IMR-90 (cell line): Measurements from ENCODE around the gene MSH2. TPM values are rescaled to one million over a fixed set of nuclear protein-coding genes. Genes with fewer than 3 reads are reported as not detected.

ENCODE experiments used
- ATAC-seq: fragments of 200-7000 bp; cut with Tn5 transposase; 2 replicates; pipeline ENCODE4 v1.9.1; 2020; ENCODE audit warnings: low read depth, mild to moderate bottlenecking, moderate library complexity
- BruUV-seq: library from RNA; stranded (reverse); fragments of 400-500 nt; replicated peaks from 2 replicates; lab custom pipeline; 2021; lab: Mats Ljungman, UMichigan
- CTCF ChIA-PET: fragments of 300-600 bp; formaldehyde crosslinking; extraction: SDS; loops from one replicate; lab custom pipeline; 2021; ENCODE audit warnings: antibody characterized with exemption; lab: Yijun Ruan, JAX
- POLR2A ChIA-PET: fragments of 300-600 bp; sonication (Branson Sonifier 250); formaldehyde crosslinking; loops from one replicate; lab custom pipeline; 2022; ENCODE audit warnings: antibody characterized with exemption; ENCODE audit not compliant: unreplicated experiment; lab: Charles Lee
- DNase-seq: peaks from one replicate; pipeline ENCODE4 v3.0.0; 2013
- H2AFZ ChIP-seq: replicated peaks from 2 replicates; pipeline ENCODE3; 2013; ENCODE audit warnings: low read length, mild to moderate bottlenecking; ENCODE audit not compliant: poor library complexity
- H2AK5ac ChIP-seq: 2 replicates; pipeline ENCODE4 v1.6.1; 2013; ENCODE audit warnings: low read depth, low read length, inconsistent platforms
- H2AK9ac ChIP-seq: replicated peaks from 2 replicates; pipeline ENCODE3; 2013; ENCODE audit warnings: mild to moderate bottlenecking, low read depth, low read length, moderate library complexity; ENCODE audit not compliant: poor library complexity
- H2BK120ac ChIP-seq: 2 replicates; pipeline ENCODE4 v1.6.1; 2013; ENCODE audit warnings: low read depth, low read length, inconsistent platforms
- H2BK15ac ChIP-seq: 3 replicates; pipeline ENCODE4 v1.6.1; 2013; ENCODE audit warnings: low read depth, low read length, inconsistent platforms
- H2BK20ac ChIP-seq: 2 replicates; pipeline ENCODE4 v1.6.1; 2013; ENCODE audit warnings: low read depth, mild to moderate bottlenecking, inconsistent platforms, low read length, moderate library complexity
- H2BK5ac ChIP-seq: 2 replicates; pipeline ENCODE4 v1.6.1; 2013; ENCODE audit warnings: mild to moderate bottlenecking, low read depth, low read length, inconsistent platforms; ENCODE audit not compliant: poor library complexity, severe bottlenecking
- H3K14ac ChIP-seq: replicated peaks from 2 replicates; pipeline ENCODE4 v1.6.1; 2013; ENCODE audit warnings: low read depth, low read length, inconsistent platforms
- H3K18ac ChIP-seq: 2 replicates; pipeline ENCODE4 v1.6.1; 2013; ENCODE audit warnings: low read depth, low read length, control low read depth
- H3K23ac ChIP-seq: 2 replicates; pipeline ENCODE4 v1.6.1; 2013; ENCODE audit warnings: low read depth, low read length, inconsistent platforms
- H3K27ac ChIP-seq: 2 replicates; pipeline ENCODE4 v1.5.1; 2013; ENCODE audit warnings: mild to moderate bottlenecking, control low read depth, low read length; ENCODE audit not compliant: insufficient read depth
- H3K27me3 ChIP-seq: 2 replicates; pipeline ENCODE4 v1.6.1; 2013; ENCODE audit warnings: low read length; ENCODE audit not compliant: control insufficient read depth, insufficient read depth
- H3K36me3 ChIP-seq: 2 replicates; pipeline ENCODE4 v1.6.1; 2013; ENCODE audit warnings: low read length, mixed read lengths; ENCODE audit not compliant: control insufficient read depth, insufficient read depth
- H3K4ac ChIP-seq: 2 replicates; pipeline ENCODE4 v1.6.1; 2013; ENCODE audit warnings: low read depth, low read length, inconsistent platforms
- H3K4me1 ChIP-seq: 2 replicates; pipeline ENCODE4 v1.6.1; 2013; ENCODE audit warnings: low read length, mixed read lengths; ENCODE audit not compliant: control insufficient read depth, insufficient read depth
- H3K4me2 ChIP-seq: 2 replicates; pipeline ENCODE4 v1.6.1; 2013; ENCODE audit warnings: low read depth, mild to moderate bottlenecking, control low read depth, low read length, moderate library complexity
- H3K4me3 ChIP-seq: 2 replicates; pipeline ENCODE4 v1.5.1; 2013; ENCODE audit warnings: low read depth, mild to moderate bottlenecking, control low read depth, low read length, moderate library complexity; ENCODE audit not compliant: insufficient read depth
- H3K56ac ChIP-seq: 2 replicates; pipeline ENCODE4 v1.6.1; 2013; ENCODE audit warnings: low read length, inconsistent platforms; ENCODE audit not compliant: insufficient read depth; ENCODE audit errors: extremely low read depth
- H3K79me1 ChIP-seq, 2 experiments: 2 replicates each; pipeline ENCODE4 v1.6.1; 2013; ENCODE audit warnings: low read length in 2 of 2, inconsistent platforms in 1 of 2, low read depth in 1 of 2
- H3K9ac ChIP-seq: 2 replicates; pipeline ENCODE4 v1.6.1; 2013; ENCODE audit warnings: low read depth, low read length, control low read depth
- H3K9me1 ChIP-seq: 2 replicates; pipeline ENCODE4 v1.6.1; 2013; ENCODE audit warnings: low read length, inconsistent platforms; ENCODE audit not compliant: insufficient read depth
- H3K9me3 ChIP-seq: 2 replicates; pipeline ENCODE4 v1.6.1; 2013; ENCODE audit warnings: low read length; ENCODE audit not compliant: control insufficient read depth, insufficient read depth
- H4K20me1 ChIP-seq: 2 replicates; pipeline ENCODE4 v1.6.1; 2013; ENCODE audit warnings: low read length, inconsistent platforms; ENCODE audit not compliant: insufficient read depth
- H4K5ac ChIP-seq: 2 replicates; pipeline ENCODE4 v1.6.1; 2013; ENCODE audit warnings: mild to moderate bottlenecking, low read depth, low read length, control low read depth
- H4K8ac ChIP-seq, 2 experiments: 2 replicates each; pipeline ENCODE4 v1.6.1; 2013; ENCODE audit warnings: low read depth in 2 of 2, low read length in 2 of 2, control low read depth in 1 of 2, inconsistent platforms in 1 of 2
- H4K91ac ChIP-seq: 2 replicates; pipeline ENCODE4 v1.6.1; 2013; ENCODE audit warnings: low read depth, low read length, inconsistent platforms; ENCODE audit not compliant: insufficient read depth
- BHLHE40 ChIP-seq: fragments of 150-350 bp; IDR thresholded peaks from 2 replicates; pipeline ENCODE4 v1.6.1; 2016; ENCODE audit warnings: mild to moderate bottlenecking, low read depth, low read length
- CEBPB ChIP-seq: IDR thresholded peaks from 2 replicates; pipeline ENCODE4 v1.6.1; 2012; ENCODE audit warnings: low read depth, low read length, improper control_type of control experiment
- CHD1 ChIP-seq: IDR thresholded peaks from 2 replicates; pipeline ENCODE4 v1.6.1; 2012; ENCODE audit warnings: low read depth, low read length, improper control_type of control experiment
- CTCF ChIP-seq: conservative IDR thresholded peaks from 2 replicates; pipeline ENCODE4 v1.5.1; 2012; ENCODE audit warnings: mild to moderate bottlenecking, low read depth, low read length, improper control_type of control experiment
- ELK1 ChIP-seq: fragments of 150-350 bp; IDR thresholded peaks from 2 replicates; pipeline ENCODE4 v1.6.1; 2016; ENCODE audit warnings: low read depth, mild to moderate bottlenecking, low read length, moderate library complexity, borderline replicate concordance
- FOS ChIP-seq: fragments of 150-350 bp; IDR thresholded peaks from 2 replicates; pipeline ENCODE4 v1.6.1; 2016; ENCODE audit warnings: low read depth, low read length
- MAFK ChIP-seq: IDR thresholded peaks from 2 replicates; pipeline ENCODE4 v1.6.1; 2012; ENCODE audit warnings: low read depth, low read length, improper control_type of control experiment
- MAZ ChIP-seq: IDR thresholded peaks from 2 replicates; pipeline ENCODE4 v1.6.1; 2012; ENCODE audit warnings: low read depth, mild to moderate bottlenecking, low read length, improper control_type of control experiment, moderate library complexity, borderline replicate concordance
- NFE2L2 ChIP-seq: fragments of 150-350 bp; IDR thresholded peaks from 2 replicates; pipeline ENCODE4 v1.6.1; 2016; ENCODE audit warnings: low read depth, mild to moderate bottlenecking, low read length
- POLR2A ChIP-seq: IDR thresholded peaks from 2 replicates; pipeline ENCODE4 v1.6.1; 2012; ENCODE audit warnings: mild to moderate bottlenecking, low read depth, low read length
- RCOR1 ChIP-seq: IDR thresholded peaks from 2 replicates; pipeline ENCODE4 v1.6.1; 2012; ENCODE audit warnings: mild to moderate bottlenecking, low read length, improper control_type of control experiment; ENCODE audit not compliant: insufficient replicate concordance
- RFX5 ChIP-seq: IDR thresholded peaks from 2 replicates; pipeline ENCODE4 v1.8.0; 2012; ENCODE audit warnings: low read depth, mild to moderate bottlenecking, low read length, moderate library complexity
- USF2 ChIP-seq: fragments of 150-350 bp; IDR thresholded peaks from 2 replicates; pipeline ENCODE4 v1.6.1; 2017; ENCODE audit warnings: mild to moderate bottlenecking, antibody characterized with exemption, low read length, low read depth
- whole genome bisulfite sequencing, 2 experiments: methylation state at CpG; one replicate each; pipeline versions ENCODE4 v1.1.5 to v1.1.7; 2013; ENCODE audit warnings: missing lambda C conversion rate in 2 of 2; ENCODE audit not compliant: insufficient read length in 1 of 2; ENCODE audit errors: extremely low coverage in 2 of 2; 5-methylcytosine and 5-hydroxymethylcytosine counted together
- dilution Hi-C: fragments of 300-500 bp; cut with HindIII; formaldehyde crosslinking; loops from one replicate; pipeline ENCODE4 v1.14.3; 2018; ENCODE audit warnings: low sequenced_read_pairs; ENCODE audit not compliant: unreplicated experiment
- in situ Hi-C: fragments of 300-500 bp; cut with MboI; formaldehyde crosslinking; loops from 3 replicates; pipeline ENCODE4 v1.14.3; 2019; ENCODE audit warnings: low sequenced_read_pairs, inconsistent platforms, mixed read lengths
- intact Hi-C: fragments of 100-400 bp; cut with micrococcal nuclease; formaldehyde crosslinking; loops from 2 replicates; pipeline ENCODE4 v1.10.0; 2022
- polyA plus RNA-seq, 3 experiments: library from polyadenylated mRNA; depleted of rRNA; stranded (reverse); fragments of >200 nt; gene quantifications; 2 replicates each; pipeline ENCODE4 v1.2.3, GENCODE V29; 2012; ENCODE audit warnings: low replicate concordance in 1 of 3
- total RNA-seq: library from RNA; depleted of rRNA; stranded (reverse); fragments of >200 nt; gene quantifications from 2 replicates; pipeline ENCODE4 v1.2.3, GENCODE V29; 2012

The MSH2 gene
- total and polyA plus RNA-seq, 2 of the 4 experiments (the other 2 are of a cell fraction): 13.8 to 22.6 TPM

GRCh38 chr2:47509821-47510385 is 106.9 kb downstream of the MSH2 start:
- intact Hi-C loops (no loop called here), dilution Hi-C loops (no loop called here), in situ Hi-C loops (no loop called here)
- H2BK5ac ChIP-seq: no peak overlapping the region
- CTCF ChIA-PET: interaction anchor here (0.7 kb wide), 1 partner anchor 11 kb away, joined by 3 read pairs; no protein-coding TSS in a partner anchor
- no peak overlapping the region for H3K18ac ChIP-seq
- no peaks in the 10 kb centered on the region for H3K36me3 ChIP-seq
- TF ChIP-seq MAZ: no peak
- no peak for TF ChIP-seq ELK1
- TF ChIP-seq USF2: no peak
- no peak for TF ChIP-seq BHLHE40
- TF ChIP-seq CTCF: no peak
- TF ChIP-seq FOS: no peak
- no peak for TF ChIP-seq CEBPB
- TF ChIP-seq RFX5: no peak
- TF ChIP-seq RCOR1: no peak
- no peak for TF ChIP-seq POLR2A
- TF ChIP-seq CHD1: no peak
- no peak for TF ChIP-seq MAFK
- no peak for TF ChIP-seq NFE2L2
- H3K56ac ChIP-seq: no peak overlapping the region
- BruUV-seq: no TSS peak
- H3K23ac ChIP-seq: no peak overlapping the region
- H3K4me2 ChIP-seq: no peak overlapping the region
- no peak for ATAC-seq
- H4K20me1 ChIP-seq: no peaks in the 10 kb centered on the region
- POLR2A ChIA-PET: no interaction called here
- peaks cover 5% of the 10 kb centered on the region for H3K9me3 ChIP-seq
- H3K79me1 ChIP-seq: no peaks in the 10 kb centered on the region
- H2AK5ac ChIP-seq: no peak overlapping the region
- H3K14ac ChIP-seq: no peak overlapping the region
- H4K5ac ChIP-seq: no peak overlapping the region
- no peak overlapping the region for H2BK15ac ChIP-seq
- no peak overlapping the region for H2AFZ ChIP-seq
- WGBS, 2 experiments: no CpG with 5 or more reads among the region's 6 CpGs
- no peak overlapping the region for H3K9ac ChIP-seq
- no peak overlapping the region for H3K4ac ChIP-seq
- no peak overlapping the region for H2BK20ac ChIP-seq
- H3K9me1 ChIP-seq: peaks cover 11% of the 10 kb centered on the region; the same call in 1 of the 2 replicates
- peaks cover 4% of the 10 kb centered on the region for H3K4me1 ChIP-seq
- DNase-seq: no peak
- H2BK120ac ChIP-seq: no peak overlapping the region
- no peak overlapping the region for H3K4me3 ChIP-seq
- no peak overlapping the region for H2AK9ac ChIP-seq
- peaks cover 16% of the 10 kb centered on the region for H3K27me3 ChIP-seq
- no peak overlapping the region for H3K27ac ChIP-seq
- H4K91ac ChIP-seq: no peak overlapping the region
- H4K8ac ChIP-seq: no peak overlapping the region
